GM10266 (cell line): Measurements from ENCODE around the gene PRKAG1.

Experiments
- DNase-seq: peaks from one replicate; pipeline ENCODE4 v3.0.0; 2012; ENCODE audit errors: extremely low spot score
- CTCF ChIP-seq: IDR thresholded peaks from 2 replicates; pipeline ENCODE4 v1.5.1; 2012; ENCODE audit warnings: mild to moderate bottlenecking, low read depth; ENCODE audit not compliant: control insufficient read depth, insufficient read depth; ENCODE audit errors: missing control alignments

PRKAG1 gene

GRCh38 chr12:49033611-49034285, 15.2 kb upstream of the PRKAG1 start:
- DNase-seq: no peak
- no peak for TF ChIP-seq CTCF

- TF ChIP-seq CTCF: no peak
- no peak for DNase-seq
These were observed 14.3 kb upstream of the PRKAG1 start for GRCh38 chr12:49032679-49033447.

- DNase-seq: no peak
- TF ChIP-seq CTCF: no peak
These were observed 13.7 kb upstream of the PRKAG1 start for GRCh38 chr12:49032276-49032675.

DNA sequence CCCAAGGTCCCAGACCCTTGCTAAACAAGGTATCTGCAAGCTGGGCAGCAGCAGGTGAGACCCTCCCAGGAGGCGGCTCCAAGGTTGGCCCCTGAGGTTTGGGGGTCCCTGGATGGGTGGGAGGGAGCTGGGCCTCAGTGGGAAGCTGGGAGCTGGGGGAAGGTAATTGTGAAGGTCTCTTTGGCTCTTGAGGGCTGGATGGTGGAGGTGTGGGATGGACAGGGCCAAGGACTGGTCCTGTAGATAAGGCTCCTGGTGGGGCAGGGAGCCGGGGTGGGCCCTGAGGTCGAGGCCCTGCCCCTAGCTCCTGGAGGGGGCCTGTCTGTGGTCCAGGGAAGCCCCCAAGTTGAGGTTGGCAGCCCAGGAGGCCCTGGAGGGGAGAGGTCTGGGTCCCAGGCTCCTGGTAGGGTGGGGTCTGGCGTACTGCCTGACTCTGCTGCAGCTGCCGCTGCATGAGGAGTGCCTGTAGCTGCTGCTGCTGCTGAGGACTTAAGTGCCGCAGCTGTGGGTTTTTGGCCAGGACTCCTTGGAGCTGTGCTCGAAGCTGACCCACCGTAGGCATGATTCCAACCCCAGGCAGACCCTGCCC, 13.1 kb upstream of the PRKAG1 start:
- no peak for TF ChIP-seq CTCF
- no peak for DNase-seq

- no peak for TF ChIP-seq CTCF
- DNase-seq: no peak
These were observed 12.4 kb upstream of the PRKAG1 start for GRCh38 chr12:49030714-49031572.

DNA sequence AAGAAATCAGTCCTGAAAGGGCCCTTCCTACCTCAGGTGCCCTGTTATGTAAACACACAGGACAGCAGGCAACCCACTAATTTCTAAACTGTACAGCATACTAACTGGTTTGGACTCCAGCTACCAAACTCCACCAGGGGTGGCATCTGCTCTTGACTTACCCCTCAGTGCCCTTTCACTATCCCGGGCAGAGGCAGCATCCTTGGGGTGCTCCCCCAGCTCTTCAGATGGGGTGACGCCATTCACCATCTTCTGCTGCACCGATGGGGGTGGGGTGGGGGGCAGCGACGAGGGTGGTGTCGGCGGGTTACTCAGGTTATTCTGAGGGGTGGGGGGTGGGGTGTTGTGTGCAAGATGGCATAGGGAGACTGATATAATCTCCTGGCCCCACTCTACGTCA, 11.5 kb upstream of the PRKAG1 start:
- no peak for TF ChIP-seq CTCF
- DNase-seq: no peak
